AG09309 (cell line): ENCODE results near the gene TFCP2L1.

Experiments
- DNase-seq: peaks from one replicate; pipeline ENCODE4 v3.0.0-alpha.2; 2010; ENCODE audit warnings: low read depth
- H3K4me3 ChIP-seq: 2 replicates; pipeline ENCODE4 v1.5.1; 2011; ENCODE audit warnings: mild to moderate bottlenecking, low read depth, low read length, moderate library complexity; ENCODE audit not compliant: control insufficient read depth
- CTCF ChIP-seq: IDR thresholded peaks from 2 replicates; pipeline ENCODE4 v1.5.1; 2011; ENCODE audit warnings: mild to moderate bottlenecking, low read depth, low read length, inconsistent platforms; ENCODE audit not compliant: insufficient read depth, control insufficient read depth; ENCODE audit errors: missing control alignments

Gene TFCP2L1

GRCh38 chr2:121173806-121174205 is 111.2 kb downstream of the TFCP2L1 start:
- TF ChIP-seq CTCF = no peak
- no peak for DNase-seq
- no peak overlapping the region for H3K4me3 ChIP-seq

- H3K4me3 ChIP-seq = no peak overlapping the region
- TF ChIP-seq CTCF = no peak
- DNase-seq = no peak
These were observed 111.9 kb downstream of the TFCP2L1 start for GRCh38 chr2:121173112-121173511.

GRCh38 chr2:121172456-121172855 is 112.5 kb downstream of the TFCP2L1 start:
- TF ChIP-seq CTCF = no peak
- DNase-seq = no peak
- no peak overlapping the region for H3K4me3 ChIP-seq

- no peak overlapping the region for H3K4me3 ChIP-seq
These were observed 113.3 kb downstream of the TFCP2L1 start for GRCh38 chr2:121171625-121172119.

GRCh38 chr2:121170577-121170976 is 114.4 kb downstream of the TFCP2L1 start:
- H3K4me3 ChIP-seq = no peak overlapping the region
- TF ChIP-seq CTCF = no peak
- DNase-seq = no peak

More at GRCh38 chr2:121171625-121172119, 113.3 kb downstream of the TFCP2L1 start:
- DNase-seq = no peak
- TF ChIP-seq CTCF = no peak

GRCh38 chr2:121167411-121167810 is 117.6 kb downstream of the TFCP2L1 start:
- no peak overlapping the region for H3K4me3 ChIP-seq
- TF ChIP-seq CTCF = no peak
- no peak for DNase-seq
